GM13977 (cell line): ENCODE results near the gene AADACL4.

Experiments
- DNase-seq: peaks from one replicate; pipeline ENCODE4 v3.0.0; 2012; ENCODE audit warnings: low spot score
- CTCF ChIP-seq: IDR thresholded peaks from 2 replicates; pipeline ENCODE4 v1.5.1; 2012; ENCODE audit warnings: mild to moderate bottlenecking, control low read depth; ENCODE audit not compliant: insufficient read depth; ENCODE audit errors: extremely low read depth, missing control alignments
- in situ Hi-C: fragments of 300-500 bp; cut with MboI; formaldehyde crosslinking; loops from one replicate; pipeline ENCODE4 v1.12.0; 2022; ENCODE audit warnings: low sequenced_read_pairs, low pct_unique_long_range_greater_than_20kb, mixed read lengths, inconsistent platforms; ENCODE audit not compliant: unreplicated experiment

The AADACL4 gene

GRCh38 chr1:12618965-12619791 lies 24.7 kb upstream of the AADACL4 start:
- DNase-seq: no peak
- in situ Hi-C loops: loop anchor here (25.0 kb wide), 2 partner anchors 307 to 482 kb away; no protein-coding TSS in a partner anchor

GRCh38 chr1:12619792-12620487 lies 23.9 kb upstream of the AADACL4 start:
- in situ Hi-C loops: loop anchor here (25.0 kb wide), 2 partner anchors 308 to 483 kb away; no protein-coding TSS in a partner anchor
- DNase-seq: peak; percentile 86
- peak; percentile 98 for TF ChIP-seq CTCF

More at GRCh38 chr1:12618965-12619791, 24.7 kb upstream of the AADACL4 start:
- TF ChIP-seq CTCF: no peak

GRCh38 chr1:12620488-12620865 lies 23.4 kb upstream of the AADACL4 start:
- in situ Hi-C loops: loop anchor here (25.0 kb wide), 2 partner anchors 308 to 483 kb away; no protein-coding TSS in a partner anchor
- TF ChIP-seq CTCF: no peak
- DNase-seq: no peak

GRCh38 chr1:12620931-12621330 lies 23.0 kb upstream of the AADACL4 start:
- DNase-seq: no peak
- in situ Hi-C loops: loop anchor here (25.0 kb wide), 2 partner anchors 309 to 484 kb away; no protein-coding TSS in a partner anchor
- TF ChIP-seq CTCF: no peak

- no peak for TF ChIP-seq CTCF
- DNase-seq: no peak
- in situ Hi-C loops: loop anchor here (25.0 kb wide), 2 partner anchors 309 to 484 kb away; no protein-coding TSS in a partner anchor
Measured at GRCh38 chr1:12621346-12622335, 22.2 kb upstream of the AADACL4 start.
